Left ventricle myocardium inferior (tissue), 1 donor: ENCODE results near the gene PRSS21. TPM values are rescaled to one million over a fixed set of nuclear protein-coding genes. Genes with fewer than 3 reads are reported as not detected.

Experiments
- DNase-seq: peaks from one replicate; pipeline ENCODE4 v3.0.0-alpha.2; 2020
- H3K27ac ChIP-seq: fragments of 200-600 bp; replicated peaks from 2 replicates; pipeline ENCODE4 v1.8.0; 2021
- H3K27me3 ChIP-seq: fragments of 200-600 bp; 2 replicates; pipeline ENCODE4 v1.8.0; 2021; ENCODE audit warnings: low read depth
- H3K36me3 ChIP-seq: fragments of 200-600 bp; 2 replicates; pipeline ENCODE4 v1.8.0; 2021
- H3K4me1 ChIP-seq: fragments of 200-600 bp; 2 replicates; pipeline ENCODE4 v1.8.0; 2021
- H3K4me3 ChIP-seq: fragments of 200-600 bp; 2 replicates; pipeline ENCODE4 v1.8.0; 2021; ENCODE audit warnings: mild to moderate bottlenecking, moderate library complexity
- H3K9me3 ChIP-seq: fragments of 200-600 bp; replicated peaks from 2 replicates; pipeline ENCODE4 v1.8.0; 2021
- intact Hi-C: fragments of 100-400 bp; cut with micrococcal nuclease; formaldehyde crosslinking; loops from one replicate; pipeline ENCODE4 v1.11.0; 2022
- total RNA-seq: library from RNA; stranded (reverse); fragmentation: NEBNext Ultra II Directional; extraction: Animal tissue kit (Norgen Biotek cat#: 25700); gene quantifications from one replicate; pipeline ENCODE4 v1.2.1, GENCODE V29; 2021
- TF ChIP-seq, protein P1 (sequence below): fragments of 200-600 bp; IDR thresholded peaks from 2 replicates; pipeline ENCODE4 v1.8.0; 2021; ENCODE audit warnings: antibody characterized with exemption, mild to moderate bottlenecking, borderline replicate concordance
- donor health status: DM: no; HTN: yes; CAD: no; lungs with severe emphysema.

The PRSS21 gene
- total RNA-seq, 1 donor from 2014 or later = not detected

- H3K4me1 ChIP-seq = no peaks in the 10 kb centered on the region
- TF ChIP-seq, protein P1, sequence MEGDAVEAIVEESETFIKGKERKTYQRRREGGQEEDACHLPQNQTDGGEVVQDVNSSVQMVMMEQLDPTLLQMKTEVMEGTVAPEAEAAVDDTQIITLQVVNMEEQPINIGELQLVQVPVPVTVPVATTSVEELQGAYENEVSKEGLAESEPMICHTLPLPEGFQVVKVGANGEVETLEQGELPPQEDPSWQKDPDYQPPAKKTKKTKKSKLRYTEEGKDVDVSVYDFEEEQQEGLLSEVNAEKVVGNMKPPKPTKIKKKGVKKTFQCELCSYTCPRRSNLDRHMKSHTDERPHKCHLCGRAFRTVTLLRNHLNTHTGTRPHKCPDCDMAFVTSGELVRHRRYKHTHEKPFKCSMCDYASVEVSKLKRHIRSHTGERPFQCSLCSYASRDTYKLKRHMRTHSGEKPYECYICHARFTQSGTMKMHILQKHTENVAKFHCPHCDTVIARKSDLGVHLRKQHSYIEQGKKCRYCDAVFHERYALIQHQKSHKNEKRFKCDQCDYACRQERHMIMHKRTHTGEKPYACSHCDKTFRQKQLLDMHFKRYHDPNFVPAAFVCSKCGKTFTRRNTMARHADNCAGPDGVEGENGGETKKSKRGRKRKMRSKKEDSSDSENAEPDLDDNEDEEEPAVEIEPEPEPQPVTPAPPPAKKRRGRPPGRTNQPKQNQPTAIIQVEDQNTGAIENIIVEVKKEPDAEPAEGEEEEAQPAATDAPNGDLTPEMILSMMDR = no peak
- peaks cover 92% of the 10 kb centered on the region for H3K27me3 ChIP-seq
- intact Hi-C loops = no loop called here
- no peak overlapping the region for H3K4me3 ChIP-seq
- no peaks in the 10 kb centered on the region for H3K36me3 ChIP-seq
- peaks cover 20% of the 10 kb centered on the region for H3K9me3 ChIP-seq
- H3K27ac ChIP-seq = no peak overlapping the region
- DNase-seq = no peak
Observed at GRCh38 chr16:2855536-2855935, 38.5 kb downstream of the PRSS21 start.

GRCh38 chr16:2856061-2856670, 39.1 kb downstream of the PRSS21 start:
- peaks cover 92% of the 10 kb centered on the region for H3K27me3 ChIP-seq

GRCh38 chr16:2856686-2857450, 39.8 kb downstream of the PRSS21 start:
- peaks cover 91% of the 10 kb centered on the region for H3K27me3 ChIP-seq
- H3K27ac ChIP-seq = no peak overlapping the region
- H3K4me3 ChIP-seq = no peak overlapping the region
- H3K9me3 ChIP-seq = peaks cover 33% of the 10 kb centered on the region
- intact Hi-C loops = no loop called here
- H3K4me1 ChIP-seq = no peaks in the 10 kb centered on the region
- no peak for DNase-seq
- TF ChIP-seq, protein P1 = no peak
- no peaks in the 10 kb centered on the region for H3K36me3 ChIP-seq

More at GRCh38 chr16:2856061-2856670, 39.1 kb downstream of the PRSS21 start:
- H3K4me3 ChIP-seq = no peak overlapping the region
- no peaks in the 10 kb centered on the region for H3K4me1 ChIP-seq
- H3K9me3 ChIP-seq = peaks cover 26% of the 10 kb centered on the region
- TF ChIP-seq, protein P1 = no peak
- no peak overlapping the region for H3K27ac ChIP-seq
- intact Hi-C loops = no loop called here
- H3K36me3 ChIP-seq = no peaks in the 10 kb centered on the region
- DNase-seq = no peak

DNA sequence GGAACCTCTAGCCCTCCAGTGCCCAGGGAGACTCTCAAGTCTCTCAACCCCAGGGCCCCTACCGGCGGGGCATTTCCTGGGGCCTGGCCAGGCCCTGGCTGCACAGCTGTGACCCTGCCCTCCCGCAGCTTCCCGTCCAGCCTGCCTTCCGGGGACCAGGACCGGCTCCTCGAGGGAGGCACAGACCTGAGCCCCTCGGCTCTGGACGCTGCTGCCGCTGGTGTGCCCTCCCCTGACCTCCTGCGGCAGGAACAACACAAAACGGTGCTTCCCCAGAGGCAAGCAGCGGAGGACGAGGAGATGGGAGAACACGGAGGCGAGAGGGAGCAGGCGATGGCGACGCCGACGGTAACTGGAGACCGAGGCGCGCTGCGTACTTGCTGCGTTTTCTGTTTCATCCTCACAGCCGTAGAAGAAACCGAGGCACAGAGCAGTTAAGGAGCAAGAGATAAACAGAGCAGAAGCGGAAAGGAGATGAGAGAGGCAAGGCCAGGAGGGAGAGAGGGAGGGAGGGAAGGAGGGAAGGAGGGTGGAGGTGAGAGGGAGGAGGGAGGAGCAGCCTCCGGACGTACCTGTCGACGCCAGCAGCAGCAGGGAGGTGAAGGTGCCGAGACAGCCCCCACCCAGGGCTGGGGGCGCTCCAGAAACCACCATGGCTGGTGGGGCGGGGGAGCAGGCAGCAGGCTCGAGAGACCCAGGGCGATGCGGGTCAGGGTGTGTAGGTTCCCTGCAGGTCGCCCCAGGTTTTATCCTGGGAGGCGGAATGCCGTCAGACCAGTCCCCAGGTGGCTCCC, 40.6 kb downstream of the PRSS21 start, which contains the start of gene PRSS22:
Gene PRSS22, minus strand, starts transcription at position 720 of the 794 bp plus-strand sequence. Its CDS starts 66 bp downstream, at position 654.
- DNase-seq = no peak
- Histone ChIP-seq H3K9me3 (peaks cover 35% of the 10 kb centered on the region), H3K4me1 (no peaks in the 10 kb centered on the region), H3K27ac (no peak within 1 kb of the TSS), H3K4me3 (no peak within 1 kb of the TSS), H3K36me3 (no peaks in the 10 kb centered on the region), H3K27me3 (peaks cover 91% of the 10 kb centered on the region)
- intact Hi-C loops = no loop called here
- TF ChIP-seq, protein P1 = no peak

- H3K36me3 ChIP-seq = no peaks in the 10 kb centered on the region
- H3K27me3 ChIP-seq = peaks cover 89% of the 10 kb centered on the region
- no peak overlapping the region for H3K27ac ChIP-seq
- H3K4me3 ChIP-seq = no peak overlapping the region
- DNase-seq = no peak
- H3K4me1 ChIP-seq = no peaks in the 10 kb centered on the region
- intact Hi-C loops = no loop called here
- TF ChIP-seq, protein P1 = no peak
- peaks cover 35% of the 10 kb centered on the region for H3K9me3 ChIP-seq
Observed at GRCh38 chr16:2858245-2859025, 41.4 kb downstream of the PRSS21 start.
